EH (cell line): Measurements from ENCODE around the gene KCNG1.

Source experiments
- DNase-seq: peaks from one replicate; pipeline ENCODE4 v3.0.0-alpha.2; 2015; ENCODE audit warnings: low read depth

KCNG1 gene

GRCh38 chr20:51036226-51036625 lies 13.3 kb upstream of the KCNG1 start:
- peak; percentile 64 for DNase-seq

DNA sequence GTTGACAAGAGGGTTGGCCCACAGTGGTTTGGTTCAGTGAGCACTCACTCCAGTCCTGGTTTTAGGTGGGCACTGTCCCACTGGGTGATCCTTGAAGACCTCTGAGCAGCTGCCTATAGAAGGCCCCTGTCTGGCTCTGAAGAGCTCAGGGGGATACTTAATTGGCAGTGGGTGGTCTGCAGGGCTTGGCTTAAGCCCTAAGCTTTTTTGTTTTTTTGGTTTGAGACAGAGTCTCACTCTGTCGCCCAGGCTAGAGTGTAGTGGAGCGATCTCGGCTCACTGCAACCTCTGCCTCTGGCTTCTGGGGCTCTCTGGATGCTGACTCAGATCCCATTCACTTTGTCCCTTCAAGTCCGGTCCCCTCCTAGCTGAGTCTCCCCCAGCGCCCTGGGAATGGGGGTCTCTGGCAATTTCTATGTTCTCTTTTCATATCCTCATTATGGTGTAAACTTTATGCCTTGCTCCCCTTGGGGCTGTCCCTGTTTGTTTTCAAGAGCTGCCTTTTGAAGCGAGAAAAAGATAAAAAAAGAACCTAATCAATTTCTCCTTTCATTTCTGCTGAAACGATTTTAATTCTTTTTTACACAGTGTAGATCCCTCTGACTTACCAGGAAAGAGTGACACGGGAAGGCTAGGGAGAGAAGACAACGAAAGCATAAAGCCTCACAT lies 12.2 kb upstream of the KCNG1 start:
- DNase-seq, result no peak

- DNase-seq, result peak; percentile 30
These were observed 11.6 kb upstream of the KCNG1 start for GRCh38 chr20:51034476-51034875.

DNA sequence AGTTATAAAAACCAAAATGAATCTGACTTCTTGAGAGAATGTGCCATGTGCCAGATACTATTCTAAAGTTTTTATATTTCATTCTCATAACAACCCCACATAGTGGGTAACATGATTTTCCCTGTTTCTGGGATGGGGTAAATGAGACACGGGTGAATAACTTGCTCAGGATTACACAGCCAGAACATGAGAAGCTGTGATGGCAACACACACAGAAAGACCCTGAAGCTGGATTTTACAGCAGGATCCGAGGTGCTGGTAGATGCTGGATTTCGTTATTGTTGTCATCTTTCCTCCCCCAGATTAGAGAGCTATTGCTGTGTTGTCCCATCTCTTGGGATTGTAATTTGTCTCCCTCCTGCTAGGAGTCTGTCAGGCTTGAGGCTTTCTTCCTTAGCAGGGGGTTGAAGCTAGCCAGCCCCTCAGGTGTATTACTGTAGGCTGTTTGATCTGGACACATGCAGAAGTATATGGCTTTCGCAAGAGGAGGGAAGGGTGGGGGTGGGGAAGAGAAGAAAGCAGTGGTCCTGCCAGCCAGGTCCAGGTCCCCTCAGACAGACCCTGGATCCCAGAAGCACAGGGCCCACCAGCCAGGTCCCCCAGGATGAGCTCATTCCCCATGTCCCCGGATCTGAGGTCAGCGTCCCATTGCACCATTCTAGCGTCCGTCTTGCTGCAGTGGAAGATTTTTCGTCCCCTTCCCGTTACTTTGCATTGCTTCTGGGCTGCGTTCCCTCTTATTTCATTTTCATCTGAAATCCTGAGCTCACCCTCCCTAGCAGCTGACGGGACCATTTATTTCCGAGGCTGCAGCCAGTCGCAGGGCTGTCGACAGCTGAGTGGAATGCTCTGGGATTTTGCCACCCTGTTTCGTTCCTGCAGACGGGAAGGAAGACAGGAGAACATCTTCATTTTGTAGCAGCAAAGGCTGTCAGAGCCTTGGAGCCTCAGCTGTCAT lies 7.3 kb upstream of the KCNG1 start:
- DNase-seq, result no peak

- no peak for DNase-seq
These were observed 6.6 kb upstream of the KCNG1 start for GRCh38 chr20:51029556-51029955.

GRCh38 chr20:51028616-51029212 lies 5.8 kb upstream of the KCNG1 start:
- DNase-seq, result peak; percentile 20

DNA sequence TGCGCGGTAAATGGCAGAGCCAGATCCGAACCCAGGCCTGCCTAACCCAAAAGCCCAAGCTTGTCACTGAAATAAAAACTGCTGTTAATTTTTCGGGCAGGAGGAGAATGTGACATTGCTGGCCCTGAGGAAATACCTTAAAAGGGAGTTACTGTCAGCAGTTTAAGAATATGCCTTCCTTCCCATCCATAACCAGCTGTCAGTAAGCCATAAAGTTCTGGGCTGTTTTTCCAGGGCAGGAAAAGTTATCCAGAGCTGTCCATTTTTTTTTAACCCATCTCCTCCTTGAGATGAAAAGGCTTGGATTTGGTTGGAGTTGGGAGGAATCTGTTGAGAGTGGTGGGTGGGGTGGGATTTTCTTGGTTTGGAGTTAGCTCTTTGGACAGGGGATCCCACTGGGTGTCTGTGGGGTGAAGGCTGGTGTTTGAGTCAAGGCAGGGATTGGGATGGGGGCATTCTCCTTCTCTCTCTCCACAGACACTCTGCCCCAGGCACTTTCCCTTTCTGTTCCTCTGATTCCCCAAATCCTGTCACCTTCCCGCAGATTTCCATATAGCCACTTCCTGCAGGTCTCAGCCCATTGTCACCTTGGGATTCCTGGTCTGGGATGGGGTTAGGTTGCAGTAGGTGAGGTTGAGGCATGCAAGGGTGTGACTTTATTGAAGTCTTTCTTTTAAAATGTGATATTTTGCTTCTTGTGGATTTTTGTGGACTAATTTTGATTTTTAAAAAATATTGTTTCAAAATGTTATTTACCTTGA lies 4.3 kb upstream of the KCNG1 start:
- no peak for DNase-seq

- DNase-seq, result peak; percentile 45
These were observed 3.4 kb upstream of the KCNG1 start for GRCh38 chr20:51026269-51026668.

DNA sequence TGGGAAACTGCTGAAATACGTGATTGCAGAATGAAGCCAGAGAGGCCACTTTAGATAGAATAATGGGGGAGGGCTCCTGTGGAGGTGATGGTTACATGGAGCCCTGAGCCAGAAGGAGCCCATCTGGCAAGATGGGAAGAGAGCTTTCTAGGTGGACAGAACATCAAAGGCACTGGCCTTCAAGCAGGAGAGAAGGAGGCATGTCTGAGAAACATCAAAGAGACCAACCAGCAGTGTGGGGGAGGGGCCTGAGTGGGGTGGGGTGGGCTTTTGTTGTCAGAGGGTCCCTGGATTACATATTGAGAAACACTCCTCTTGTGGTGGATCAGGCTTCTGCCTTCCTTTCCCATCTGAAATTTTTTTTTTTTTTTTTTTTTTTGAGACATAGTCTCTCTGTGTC lies 1.9 kb upstream of the KCNG1 start:
- no peak for DNase-seq

GRCh38 chr20:51023617-51024155 lies 779 bp upstream of the KCNG1 start:
- no peak for DNase-seq

DNA sequence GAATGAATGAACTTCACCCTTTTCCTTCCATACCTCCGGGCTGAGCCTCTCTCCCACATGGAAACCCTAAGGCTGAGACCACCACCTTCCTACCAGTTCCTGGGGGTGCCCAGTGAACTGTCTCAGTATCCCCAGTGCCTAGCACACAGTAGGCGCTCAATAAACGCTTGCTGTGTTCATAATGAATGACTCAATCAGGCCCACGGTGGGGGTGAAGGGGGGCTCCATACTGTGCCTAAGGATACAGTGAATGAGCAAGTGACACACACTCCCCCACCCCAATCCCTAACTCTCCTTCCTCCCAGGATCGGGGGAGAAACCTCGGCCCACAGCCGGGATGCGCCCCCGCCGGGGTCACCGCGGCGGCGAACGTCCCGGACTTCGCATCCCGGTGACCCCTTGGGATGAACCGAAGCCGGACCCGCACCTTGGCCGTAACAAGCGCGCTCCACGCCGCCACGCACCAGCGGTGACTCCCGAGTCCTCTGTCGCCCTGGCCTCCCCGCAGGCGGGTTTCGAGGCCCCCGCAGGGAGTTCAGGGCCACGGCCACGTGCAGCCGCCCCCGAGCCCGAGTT lies 592 bp downstream of the KCNG1 start:
- DNase-seq, result no peak

- DNase-seq, result peak; percentile 58
These were observed 1.6 kb downstream of the KCNG1 start for GRCh38 chr20:51021067-51022025.

DNA sequence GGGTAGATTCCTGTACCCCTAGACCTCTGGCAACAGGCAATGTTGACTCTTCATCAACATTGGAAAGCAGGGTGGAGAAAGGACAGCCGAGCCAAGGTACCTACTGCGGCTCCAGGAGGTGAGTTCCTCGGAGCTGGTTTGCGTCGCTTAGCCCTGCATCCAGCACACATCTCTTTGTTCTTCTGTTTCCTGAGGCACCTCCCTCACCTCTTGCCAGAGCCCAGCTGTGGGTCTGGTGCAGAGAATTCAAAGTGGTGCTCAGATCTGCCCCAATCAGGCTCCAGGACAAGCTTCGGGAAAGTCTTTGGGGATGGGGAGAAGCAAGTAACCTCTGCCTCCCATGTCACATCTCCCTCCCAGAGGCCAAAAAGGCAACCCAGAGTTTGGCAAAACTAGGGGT lies 2.2 kb downstream of the KCNG1 start:
- DNase-seq, result no peak

DNA sequence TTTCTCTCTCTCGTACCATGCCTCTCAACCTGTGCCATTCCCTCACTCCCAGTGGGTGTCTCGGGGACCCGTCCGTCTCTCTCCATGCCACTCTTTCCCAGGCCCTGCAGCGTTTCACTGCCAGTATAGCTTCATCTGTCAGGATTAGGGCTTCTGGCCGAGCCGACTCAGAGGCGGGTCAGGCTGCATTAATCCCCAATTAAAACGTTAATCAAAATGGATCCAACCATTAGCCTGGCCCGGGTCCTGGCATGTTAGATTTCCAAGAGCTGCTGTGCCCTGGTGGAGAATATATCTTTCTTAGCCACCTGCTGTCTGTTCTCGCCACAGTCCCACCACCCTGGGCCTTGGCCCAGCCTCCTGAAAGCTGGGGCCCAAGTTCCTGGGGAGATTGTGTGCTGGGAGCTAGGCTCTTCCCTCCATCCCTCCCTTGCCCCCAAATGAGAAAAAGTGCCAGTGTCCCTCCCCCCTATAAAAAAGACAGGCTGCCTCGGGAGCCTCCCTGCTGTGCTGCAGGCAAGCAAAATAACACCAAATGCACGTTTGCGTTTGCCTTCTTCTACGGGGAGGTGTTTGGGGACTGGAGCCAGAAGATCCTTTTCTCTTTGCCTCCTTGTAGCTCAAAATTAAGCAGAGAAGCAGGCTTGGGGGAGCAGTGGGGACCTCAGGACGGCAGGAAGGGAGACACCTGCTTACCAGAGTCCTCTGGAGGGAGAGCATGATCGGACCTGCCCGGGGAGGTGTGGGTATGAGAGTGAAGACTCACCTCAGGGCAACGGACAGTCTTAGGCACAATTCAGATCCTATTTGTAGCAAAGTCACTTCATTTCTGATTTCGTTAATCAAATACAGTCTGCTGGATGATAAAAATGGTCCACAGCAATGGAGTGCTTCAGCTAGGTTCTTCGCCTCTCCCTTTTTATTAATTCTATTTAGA lies 3.0 kb downstream of the KCNG1 start:
- DNase-seq, result no peak

DNA sequence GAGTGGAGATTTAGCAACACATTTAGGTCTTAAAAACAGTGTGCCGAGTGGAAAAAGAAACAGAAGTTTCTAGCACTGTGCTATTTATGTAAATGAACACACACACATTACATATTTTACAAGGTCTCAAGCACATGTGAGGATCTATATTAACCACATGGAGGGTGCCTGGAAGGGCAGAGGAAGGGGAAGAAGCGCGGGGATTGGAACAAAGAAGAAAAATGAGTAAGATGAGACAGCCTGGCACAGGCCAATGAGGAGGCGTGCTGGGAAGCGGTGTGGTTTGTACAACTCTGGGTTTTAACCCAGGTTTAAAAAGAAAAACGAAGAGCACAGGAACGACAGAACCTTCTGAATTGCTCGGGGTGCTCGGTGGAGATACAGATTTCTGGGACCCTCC lies 5.7 kb downstream of the KCNG1 start:
- DNase-seq, result no peak

- no peak for DNase-seq
These were observed 6.4 kb downstream of the KCNG1 start for GRCh38 chr20:51016521-51016920.

GRCh38 chr20:51014797-51015722 lies 7.8 kb downstream of the KCNG1 start:
- peak; percentile 77 for DNase-seq
